ENCODE measurements around the gene THSD4. TPM values are rescaled to one million over a fixed set of nuclear protein-coding genes. Genes with fewer than 3 reads are reported as not detected.
A peak's percentile ranks its signal among the peaks of the same experiment; 100 is the strongest.

Gene THSD4
- total RNA-seq, 1 experiment from 2014 or later, result 29.3 TPM

- TF ChIP-seq CTCF (conservative IDR thresholded peaks at IDR 0.05) (no peak), EZH2 (IDR thresholded peaks at IDR 0.05; ENCODE audit: low read depth) (no peak)
- peak; percentile 17 to 43 for DNase-seq
- CTCF ChIA-PET, result interaction anchor here (0.6 kb wide), 1 partner anchor 180 kb away, joined by 3 read pairs; no protein-coding TSS in a partner anchor
- H3K27ac ChIP-seq, result peak overlapping the region; percentile 100
- no peak overlapping the region for H2AFZ ChIP-seq
- peaks cover 66% of the 10 kb centered on the region for H3K4me1 ChIP-seq (replicated peaks; ENCODE audit: insufficient read depth)
- peak overlapping the region; percentile 57 for H3K4me2 ChIP-seq
- H3K9me3 ChIP-seq (ENCODE audit: insufficient read depth, low read depth), result no peaks in the 10 kb centered on the region
- H3K27me3 ChIP-seq (ENCODE audit: insufficient read depth, low read depth), result no peaks in the 10 kb centered on the region
- H3K79me2 ChIP-seq (ENCODE audit: low read depth), result peaks cover 41% of the 10 kb centered on the region
- no peaks in the 10 kb centered on the region for H3K9me2 ChIP-seq (ENCODE audit: insufficient read depth)
- BruUV-seq (replicated peaks), result TSS peak; percentile 54
- POLR2A ChIA-PET (ENCODE audit: unreplicated experiment), result interaction anchor here (1.0 kb wide), 1 partner anchor 44 kb away, joined by 12 read pairs; no protein-coding TSS in a partner anchor
- H3F3A ChIP-seq (ENCODE audit: insufficient read depth, low read depth), result peaks cover 60% of the 10 kb centered on the region
- H4K20me1 ChIP-seq (ENCODE audit: insufficient read depth), result no peaks in the 10 kb centered on the region
- peak overlapping the region; percentile 23; the same call in 1 of the 2 replicates for H3K4me3 ChIP-seq
- intact Hi-C loops (cut with micrococcal nuclease; ENCODE audit: unreplicated experiment), result loop anchor here (5.0 kb wide), 1 partner anchor 789 kb away; no protein-coding TSS in a partner anchor
- H3K36me3 ChIP-seq (ENCODE audit: low read depth), result peaks cover 5% of the 10 kb centered on the region; the same call in 1 of the 2 replicates
Measured at GRCh38 chr15:71296315-71296679, 181.0 kb downstream of the THSD4 start.

- intact Hi-C loops (cut with micrococcal nuclease; ENCODE audit: unreplicated experiment), result no loop called here
- CTCF ChIA-PET, result no interaction called here
- Histone ChIP-seq H3K4me1 (replicated peaks; ENCODE audit: insufficient read depth) (peaks cover 12% of the 10 kb centered on the region), H3K9me3 (ENCODE audit: insufficient read depth, low read depth) (no peaks in the 10 kb centered on the region), H3K36me3 (ENCODE audit: low read depth) (no peaks in the 10 kb centered on the region), H3K9me2 (ENCODE audit: insufficient read depth) (no peaks in the 10 kb centered on the region), H3K27me3 (ENCODE audit: insufficient read depth, low read depth) (no peaks in the 10 kb centered on the region), H3K79me2 (ENCODE audit: low read depth) (peaks cover 27% of the 10 kb centered on the region), H3K27ac (no peak overlapping the region), H3K4me3 (no peak overlapping the region), H3K4me2 (no peak overlapping the region), H4K20me1 (ENCODE audit: insufficient read depth) (no peaks in the 10 kb centered on the region), H3F3A (ENCODE audit: insufficient read depth, low read depth) (peaks cover 8% of the 10 kb centered on the region), H2AFZ (no peak overlapping the region)
- DNase-seq, result no peak
- POLR2A ChIA-PET (ENCODE audit: unreplicated experiment), result interaction anchor here (0.6 kb wide), 1 partner anchor 1847 kb away, joined by 9 read pairs; no protein-coding TSS in a partner anchor
- no TSS peak for BruUV-seq (replicated peaks)
- TF ChIP-seq CTCF (conservative IDR thresholded peaks at IDR 0.05), result no peak
- TF ChIP-seq EZH2 (IDR thresholded peaks at IDR 0.05; ENCODE audit: low read depth), result no peak
Measured at GRCh38 chr15:71301958-71302621, 186.8 kb downstream of the THSD4 start.

- Histone ChIP-seq H3K4me3 (no peak overlapping the region), H3K4me1 (replicated peaks; ENCODE audit: insufficient read depth) (peaks cover 4% of the 10 kb centered on the region), H3F3A (ENCODE audit: insufficient read depth, low read depth) (peaks cover under 1% of the 10 kb centered on the region; the same call in 1 of the 2 replicates), H3K27me3 (ENCODE audit: insufficient read depth, low read depth) (no peaks in the 10 kb centered on the region), H4K20me1 (ENCODE audit: insufficient read depth) (no peaks in the 10 kb centered on the region), H3K79me2 (ENCODE audit: low read depth) (peaks cover 19% of the 10 kb centered on the region), H3K36me3 (ENCODE audit: low read depth) (no peaks in the 10 kb centered on the region), H3K9me2 (ENCODE audit: insufficient read depth) (no peaks in the 10 kb centered on the region), H3K27ac (no peak overlapping the region), H2AFZ (no peak overlapping the region), H3K9me3 (ENCODE audit: insufficient read depth, low read depth) (no peaks in the 10 kb centered on the region), H3K4me2 (no peak overlapping the region)
- DNase-seq, result no peak
- intact Hi-C loops (cut with micrococcal nuclease; ENCODE audit: unreplicated experiment), result no loop called here
- no TSS peak for BruUV-seq (replicated peaks)
- ChIA-PET POLR2A (ENCODE audit: unreplicated experiment) (no interaction called here), CTCF (no interaction called here)
- TF ChIP-seq CTCF (conservative IDR thresholded peaks at IDR 0.05) (no peak), EZH2 (IDR thresholded peaks at IDR 0.05; ENCODE audit: low read depth) (no peak)
Measured at GRCh38 chr15:71302861-71303410, 187.7 kb downstream of the THSD4 start.
